OCI-LY1 (cell line): ENCODE data around the gene RFESD.

Experiments
- H2AFZ ChIP-seq: fragments of 200-600 bp; sonication (generic), shearing (Covaris generic); 2 replicates; pipeline ENCODE4 v1.6.0; 2014; ENCODE audit warnings: antibody characterized with exemption, mild to moderate bottlenecking, low read length
- H3F3A ChIP-seq: fragments of 200-600 bp; sonication (generic), shearing (Covaris generic); 2 replicates; pipeline ENCODE4 v1.6.0; 2014; ENCODE audit warnings: mild to moderate bottlenecking, antibody characterized with exemption, low read length, moderate library complexity; ENCODE audit not compliant: insufficient read depth
- H3K27ac ChIP-seq: fragments of 200-600 bp; sonication (generic); 2 replicates; pipeline ENCODE4 v1.5.1; 2014; ENCODE audit warnings: low read length, mixed run types, mild to moderate bottlenecking, low read depth; ENCODE audit not compliant: poor library complexity, severe bottlenecking
- H3K27me3 ChIP-seq: fragments of 200-600 bp; sonication (generic); 2 replicates; pipeline ENCODE4 v1.6.0; 2014; ENCODE audit warnings: antibody characterized with exemption, mild to moderate bottlenecking, low read length, moderate library complexity; ENCODE audit not compliant: insufficient read depth
- H3K36me3 ChIP-seq: fragments of 200-600 bp; sonication (generic); 2 replicates; pipeline ENCODE4 v1.6.1; 2014; ENCODE audit warnings: mild to moderate bottlenecking, antibody characterized with exemption, low read length, moderate library complexity, mixed read lengths; ENCODE audit not compliant: insufficient read depth
- H3K4me1 ChIP-seq: fragments of 200-600 bp; sonication (generic); 2 replicates; pipeline ENCODE4 v1.5.1; 2014; ENCODE audit warnings: mild to moderate bottlenecking, low read length, moderate library complexity; ENCODE audit not compliant: insufficient read depth, severe bottlenecking
- H3K4me2 ChIP-seq: fragments of 200-600 bp; sonication (generic), shearing (Covaris generic); 2 replicates; pipeline ENCODE4 v1.6.1; 2014; ENCODE audit warnings: low read length
- H3K4me3 ChIP-seq: fragments of 200-600 bp; sonication (generic); 2 replicates; pipeline ENCODE4 v1.5.1; 2014; ENCODE audit warnings: low read length, low read depth, mild to moderate bottlenecking, mixed read lengths; ENCODE audit not compliant: poor library complexity, severe bottlenecking
- H3K79me2 ChIP-seq: fragments of 200-600 bp; shearing (Covaris generic); 2 replicates; pipeline ENCODE4 v1.6.1; 2016; ENCODE audit warnings: mixed run types, low read length, mixed read lengths; ENCODE audit not compliant: insufficient read depth
- H3K9ac ChIP-seq: fragments of 200-600 bp; sonication (generic), shearing (Covaris generic); 2 replicates; pipeline ENCODE4 v1.6.1; 2014; ENCODE audit warnings: mild to moderate bottlenecking, low read length, mixed read lengths
- H3K9me2 ChIP-seq: fragments of 200-600 bp; sonication (generic), shearing (Covaris generic); 2 replicates; pipeline ENCODE4 v1.6.1; 2014; ENCODE audit warnings: low read depth, mild to moderate bottlenecking, low read length, mixed read lengths
- H3K9me3 ChIP-seq: fragments of 200-600 bp; shearing (Covaris generic); 2 replicates; pipeline ENCODE4 v1.6.1; 2014; ENCODE audit warnings: low read length, mixed read lengths
- H4K20me1 ChIP-seq: fragments of 200-600 bp; sonication (generic), shearing (Covaris generic); 2 replicates; pipeline ENCODE4 v1.6.0; 2016; ENCODE audit warnings: mild to moderate bottlenecking, low read length; ENCODE audit not compliant: insufficient read depth
- EZH2 ChIP-seq: fragments of 200-600 bp; sonication (generic), shearing (Covaris generic); IDR thresholded peaks from 2 replicates; pipeline ENCODE4 v1.8.0; 2017; ENCODE audit warnings: borderline replicate concordance, mixed run types, mild to moderate bottlenecking, antibody characterized with exemption, low read length, moderate library complexity, mixed read lengths
- TF ChIP-seq, protein P1 (sequence below): fragments of 200-600 bp; sonication (generic), shearing (Covaris generic); IDR thresholded peaks from 2 replicates; pipeline ENCODE4 v1.5.1; 2017; ENCODE audit warnings: mild to moderate bottlenecking, antibody characterized with exemption, low read length, moderate library complexity, mixed read lengths

The RFESD gene

DNA sequence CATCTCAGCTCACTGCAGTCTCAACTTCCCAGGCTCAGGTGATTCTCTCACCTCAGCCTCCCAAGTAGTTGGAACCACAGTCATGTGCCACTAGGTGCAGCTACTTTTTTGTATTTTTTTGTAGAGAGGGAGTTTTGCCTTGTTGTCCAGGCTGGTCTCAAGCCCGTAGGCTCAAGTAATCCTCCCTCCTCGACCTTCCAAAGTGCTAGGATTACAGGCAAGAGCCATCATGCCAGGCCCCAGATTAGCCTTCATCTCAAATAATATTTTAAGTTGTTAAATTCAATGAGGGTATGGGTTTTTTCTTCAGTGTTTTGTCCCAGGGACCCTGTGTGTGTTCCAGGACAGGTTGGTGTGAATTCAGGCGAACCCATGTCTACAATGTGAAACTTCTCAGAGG is 12.5 kb upstream of the RFESD start:
- Histone ChIP-seq H3K27me3 (no peaks in the 10 kb centered on the region), H3K9me2 (no peaks in the 10 kb centered on the region), H3K9ac (no peak overlapping the region), H3K79me2 (no peaks in the 10 kb centered on the region), H3F3A (no peaks in the 10 kb centered on the region), H3K27ac (no peak overlapping the region), H3K4me3 (no peak overlapping the region), H3K9me3 (no peaks in the 10 kb centered on the region), H4K20me1 (no peaks in the 10 kb centered on the region), H3K36me3 (no peaks in the 10 kb centered on the region; the same call in 1 of the 2 replicates), H3K4me2 (no peak overlapping the region), H3K4me1 (no peaks in the 10 kb centered on the region), H2AFZ (no peak overlapping the region)
- no peak for TF ChIP-seq EZH2
- TF ChIP-seq, protein P1, sequence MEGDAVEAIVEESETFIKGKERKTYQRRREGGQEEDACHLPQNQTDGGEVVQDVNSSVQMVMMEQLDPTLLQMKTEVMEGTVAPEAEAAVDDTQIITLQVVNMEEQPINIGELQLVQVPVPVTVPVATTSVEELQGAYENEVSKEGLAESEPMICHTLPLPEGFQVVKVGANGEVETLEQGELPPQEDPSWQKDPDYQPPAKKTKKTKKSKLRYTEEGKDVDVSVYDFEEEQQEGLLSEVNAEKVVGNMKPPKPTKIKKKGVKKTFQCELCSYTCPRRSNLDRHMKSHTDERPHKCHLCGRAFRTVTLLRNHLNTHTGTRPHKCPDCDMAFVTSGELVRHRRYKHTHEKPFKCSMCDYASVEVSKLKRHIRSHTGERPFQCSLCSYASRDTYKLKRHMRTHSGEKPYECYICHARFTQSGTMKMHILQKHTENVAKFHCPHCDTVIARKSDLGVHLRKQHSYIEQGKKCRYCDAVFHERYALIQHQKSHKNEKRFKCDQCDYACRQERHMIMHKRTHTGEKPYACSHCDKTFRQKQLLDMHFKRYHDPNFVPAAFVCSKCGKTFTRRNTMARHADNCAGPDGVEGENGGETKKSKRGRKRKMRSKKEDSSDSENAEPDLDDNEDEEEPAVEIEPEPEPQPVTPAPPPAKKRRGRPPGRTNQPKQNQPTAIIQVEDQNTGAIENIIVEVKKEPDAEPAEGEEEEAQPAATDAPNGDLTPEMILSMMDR, result no peak

DNA sequence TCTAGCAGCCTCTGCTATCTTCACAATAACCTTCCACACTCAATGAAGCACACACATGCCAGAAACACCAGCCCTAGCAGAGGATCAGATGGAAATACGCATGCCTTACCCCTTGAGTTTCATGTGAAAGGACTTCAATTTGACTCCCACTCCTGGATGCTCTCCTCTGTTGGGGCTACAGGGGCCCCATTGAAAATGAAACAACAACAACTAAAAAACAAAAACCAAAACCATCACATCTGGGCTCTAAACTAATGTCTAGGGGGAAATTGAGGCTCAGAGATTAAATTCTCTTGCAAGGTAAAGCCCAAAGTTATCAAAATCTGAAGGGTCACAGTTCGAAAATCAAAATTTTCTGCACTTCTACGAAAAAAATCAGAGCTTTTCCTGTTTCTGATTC is 7.9 kb upstream of the RFESD start:
- Histone ChIP-seq H3K4me1 (no peaks in the 10 kb centered on the region), H4K20me1 (no peaks in the 10 kb centered on the region), H3K9me2 (no peaks in the 10 kb centered on the region), H3K4me3 (no peak overlapping the region), H3K9me3 (no peaks in the 10 kb centered on the region), H3K4me2 (no peak overlapping the region), H3K9ac (no peak overlapping the region), H3K27me3 (no peaks in the 10 kb centered on the region), H2AFZ (no peak overlapping the region), H3F3A (no peaks in the 10 kb centered on the region), H3K79me2 (no peaks in the 10 kb centered on the region), H3K36me3 (no peaks in the 10 kb centered on the region), H3K27ac (no peak overlapping the region)
- TF ChIP-seq, protein P1, result no peak
- no peak for TF ChIP-seq EZH2

GRCh38 chr5:95641741-95642220 is 4.8 kb upstream of the RFESD start:
- H3F3A ChIP-seq, result no peaks in the 10 kb centered on the region
- H2AFZ ChIP-seq, result no peak overlapping the region
- no peaks in the 10 kb centered on the region for H3K36me3 ChIP-seq
- no peaks in the 10 kb centered on the region for H3K27me3 ChIP-seq
- no peaks in the 10 kb centered on the region for H3K79me2 ChIP-seq
- no peaks in the 10 kb centered on the region for H3K9me2 ChIP-seq
- TF ChIP-seq, protein P1, result no peak
- no peak for TF ChIP-seq EZH2
- no peak overlapping the region for H3K4me2 ChIP-seq
- no peak overlapping the region for H3K9ac ChIP-seq
- H3K4me3 ChIP-seq, result no peak overlapping the region
- no peaks in the 10 kb centered on the region for H4K20me1 ChIP-seq
- no peak overlapping the region for H3K27ac ChIP-seq
- no peaks in the 10 kb centered on the region for H3K9me3 ChIP-seq
- peaks cover 12% of the 10 kb centered on the region for H3K4me1 ChIP-seq
